GM12878 (cell line): Measurements from ENCODE around the gene THYN1. TPM values are rescaled to one million over a fixed set of nuclear protein-coding genes. Genes with fewer than 3 reads are reported as not detected.

ENCODE experiments used
- ATAC-seq: fragments of 200-7000 bp; cut with Tn5 transposase; 3 replicates; pipeline ENCODE4 v1.9.1; 2020; ENCODE audit warnings: mild to moderate bottlenecking, moderate library complexity
- BruUV-seq: library from RNA; stranded (reverse); fragments of 400-500 nt; replicated peaks from 2 replicates; lab custom pipeline; 2021; lab: Mats Ljungman, UMichigan
- CTCF ChIA-PET: fragments of 300-600 bp; sonication (Branson Sonifier 250); formaldehyde crosslinking; extraction: SDS; loops from one replicate; lab custom pipeline; 2021; ENCODE audit warnings: inconsistent platforms; lab: Yijun Ruan, JAX
- POLR2A ChIA-PET: fragments of 350-600 bp; formaldehyde crosslinking; extraction: SDS; loops from one replicate; lab custom pipeline; 2021; ENCODE audit warnings: inconsistent platforms; lab: Charles Lee
- RAD21 ChIA-PET: fragments of 300-600 bp; sonication (Branson Sonifier 250); formaldehyde crosslinking; loops from one replicate; lab custom pipeline; 2023; ENCODE audit warnings: antibody characterized with exemption; ENCODE audit not compliant: unreplicated experiment; lab: Charles Lee
- SMC1A ChIA-PET: fragments of 300-600 bp; sonication (Branson Sonifier 250); formaldehyde crosslinking; loops from one replicate; lab custom pipeline; 2023; ENCODE audit not compliant: unreplicated experiment, uncharacterized antibody; lab: Charles Lee
- DNase-seq: peaks from one replicate; pipeline ENCODE4 v3.0.0-alpha.2; 2011; ENCODE audit warnings: low read depth, low spot score
- FAIRE-seq: peaks from 3 replicates; lab custom pipeline; 2011; peaks lifted over from hg19 to GRCh38; lab: Jason Lieb, UNC
- H2AFZ ChIP-seq: 2 replicates; pipeline ENCODE4 v1.6.0; 2011; ENCODE audit warnings: low read depth, low read length, control low read depth; ENCODE audit not compliant: control insufficient read depth
- H3K27ac ChIP-seq: 2 replicates; pipeline ENCODE4 v1.5.1; 2011; ENCODE audit warnings: control low read depth; ENCODE audit not compliant: control insufficient read depth, insufficient read depth
- H3K27me3 ChIP-seq, 2 experiments: replicated peaks in 1 of 2; 2 replicates each; pipeline versions ENCODE4 v1.6.0 to v1.6.1; 2011; ENCODE audit warnings: low read length in 1 of 2; ENCODE audit not compliant: control insufficient read depth in 2 of 2, insufficient read depth in 2 of 2
- H3K36me3 ChIP-seq, 2 experiments: 2 replicates each; pipeline ENCODE4 v1.5.1; 2011; ENCODE audit warnings: low read length in 1 of 2; ENCODE audit not compliant: control insufficient read depth in 2 of 2, insufficient read depth in 2 of 2
- H3K4me1 ChIP-seq: 2 replicates; pipeline ENCODE4 v1.6.1; 2011; ENCODE audit warnings: mild to moderate bottlenecking, low read length, moderate library complexity, mixed read lengths; ENCODE audit not compliant: control insufficient read depth, insufficient read depth
- H3K4me2 ChIP-seq: 2 replicates; pipeline ENCODE4 v1.6.0; 2011; ENCODE audit warnings: control low read depth; ENCODE audit not compliant: control insufficient read depth, insufficient read depth
- H3K4me3 ChIP-seq: fragments of 200-600 bp; sonication (generic); 2 replicates; pipeline ENCODE4 v1.5.1; 2016
- H3K79me2 ChIP-seq: 2 replicates; pipeline ENCODE4 v1.6.0; 2011; ENCODE audit warnings: low read length; ENCODE audit not compliant: control insufficient read depth, insufficient read depth
- H3K9ac ChIP-seq: 2 replicates; pipeline ENCODE4 v1.8.0; 2011; ENCODE audit warnings: low read length, control low read depth, mixed read lengths; ENCODE audit not compliant: control insufficient read depth, insufficient read depth
- H3K9me3 ChIP-seq: replicated peaks from 3 replicates; pipeline ENCODE4 v1.5.1; 2011; ENCODE audit warnings: mild to moderate bottlenecking, low read length; ENCODE audit not compliant: control insufficient read depth, insufficient read depth
- H4K20me1 ChIP-seq: 2 replicates; pipeline ENCODE4 v1.6.0; 2011; ENCODE audit not compliant: control insufficient read depth, insufficient read depth
- CBFB ChIP-seq: IDR thresholded peaks from 2 replicates; pipeline ENCODE4 v1.6.1; 2016; ENCODE audit warnings: antibody characterized with exemption, low read depth
- CBX5 ChIP-seq: sonication (generic); IDR thresholded peaks from 2 replicates; pipeline ENCODE4 v1.6.1; 2016; ENCODE audit warnings: low read depth, moderate library complexity, mild to moderate bottlenecking, inconsistent platforms
- EGR1 ChIP-seq, 2 experiments: IDR thresholded peaks; 1 replicate in 1 of 2; 2 replicates in 1 of 2; pipeline ENCODE4 v1.6.1; 2011 to 2012; ENCODE audit warnings: low read depth in 2 of 2, low read length in 2 of 2, borderline replicate concordance in 1 of 2, mild to moderate bottlenecking in 1 of 2, moderate library complexity in 1 of 2
- FOXM1 ChIP-seq: IDR thresholded peaks from 2 replicates; pipeline ENCODE4 v1.6.1; 2012; ENCODE audit warnings: low read depth, mild to moderate bottlenecking, inconsistent platforms, low read length, moderate library complexity
- KAT2A ChIP-seq: conservative IDR thresholded peaks from 2 replicates; pipeline ENCODE4 v1.6.1; 2011; ENCODE audit warnings: low read depth, low read length; ENCODE audit not compliant: control insufficient read depth
- MYC ChIP-seq: IDR thresholded peaks from 2 replicates; pipeline ENCODE4 v1.6.1; 2011; ENCODE audit warnings: mild to moderate bottlenecking, low read length, moderate library complexity, inconsistent platforms; ENCODE audit not compliant: insufficient read depth, insufficient replicate concordance, insufficient read length, severe bottlenecking
- NFYA ChIP-seq: IDR thresholded peaks from 2 replicates; pipeline ENCODE4 v1.6.1; 2011; ENCODE audit warnings: low read depth, mild to moderate bottlenecking, low read length, improper control_type of control experiment, borderline replicate concordance
- NKRF ChIP-seq: fragments of 450-650 bp; conservative IDR thresholded peaks from 2 replicates; pipeline ENCODE4 v1.6.1; 2017; ENCODE audit warnings: mild to moderate bottlenecking, moderate library complexity
- NRF1 ChIP-seq: conservative IDR thresholded peaks from 2 replicates; pipeline ENCODE4 v1.6.1; 2011; ENCODE audit warnings: mild to moderate bottlenecking, low read depth, low read length, improper control_type of control experiment
- PAX5 ChIP-seq: IDR thresholded peaks from 2 replicates; pipeline ENCODE4 v1.6.1; 2011; ENCODE audit warnings: low read depth, low read length, borderline replicate concordance
- PAX8 ChIP-seq: fragments of 450-650 bp; IDR thresholded peaks from 2 replicates; pipeline ENCODE4 v1.6.1; 2017; ENCODE audit warnings: mild to moderate bottlenecking, moderate library complexity
- POLR2AphosphoS2 ChIP-seq: IDR thresholded peaks from 2 replicates; pipeline ENCODE4 v1.6.1; 2011; ENCODE audit warnings: low read depth, mild to moderate bottlenecking, low read length, improper control_type of control experiment, moderate library complexity
- SREBF1 ChIP-seq: IDR thresholded peaks from 2 replicates; pipeline ENCODE4 v1.6.1; 2012; ENCODE audit warnings: mild to moderate bottlenecking, low read length
- TBL1XR1 ChIP-seq: IDR thresholded peaks from 2 replicates; pipeline ENCODE4 v1.6.1; 2012; ENCODE audit warnings: low read depth, low read length, improper control_type of control experiment
- ZBTB4 ChIP-seq: fragments of 450-650 bp; formaldehyde crosslinking; IDR thresholded peaks from 2 replicates; pipeline ENCODE4 v1.4.0; 2022; ENCODE audit warnings: mild to moderate bottlenecking, moderate library complexity
- ZNF384 ChIP-seq: IDR thresholded peaks from 2 replicates; pipeline ENCODE4 v1.6.1; 2012; ENCODE audit warnings: low read depth, mild to moderate bottlenecking, low read length, improper control_type of control experiment, borderline replicate concordance
- WGBS: methylation state at CpG from one replicate; pipeline ENCODE4 v1.1.6; 2016; ENCODE audit warnings: low lambda C conversion rate; ENCODE audit not compliant: insufficient replicate concordance, insufficient coverage; ENCODE audit errors: missing lambda C conversion rate; 5-methylcytosine and 5-hydroxymethylcytosine counted together
- in situ Hi-C: fragments of 300-500 bp; cut with MboI; formaldehyde crosslinking; loops from 9 replicates; pipeline ENCODE4 v1.14.3; 2018; ENCODE audit warnings: mixed read lengths
- intact Hi-C: fragments of 100-400 bp; cut with micrococcal nuclease; formaldehyde crosslinking; loops from one replicate; pipeline ENCODE4 v1.14.2; 2022; ENCODE audit not compliant: unreplicated experiment
- polyA plus RNA-seq, 11 experiments: library from polyadenylated mRNA; depleted of rRNA in 4 of 11; unstranded in 6 of 11; stranded (reverse) in 5 of 11; fragments of >200 nt; fragmentation: Nextera tagmentation in 4 of 11; fragmentation: Illumina TruSeq in 1 of 11; extraction: Ambion mirVana in 4 of 11; extraction: Trizol in 1 of 11; gene quantifications; 1 replicate in 1 of 11; 2 replicates in 10 of 11; pipeline versions ENCODE4 v1.2.1 to v1.2.3, GENCODE V29; 2011 to 2016; ENCODE audit warnings: inconsistent platforms in 2 of 11, missing spikeins in 2 of 11, low read depth in 1 of 11
- total RNA-seq, 4 experiments: library from RNA; depleted of rRNA in 3 of 4; stranded (reverse); fragments of >200 nt in 3 of 4; fragmentation: Illumina TruSeq in 1 of 4; extraction: Trizol in 1 of 4; gene quantifications; 2 replicates each; pipeline versions ENCODE4 v1.2.1 to v1.2.3, GENCODE V29; 2013 to 2021

The THYN1 gene
- total and polyA plus RNA-seq, 10 of the 15 experiments (the other 5 are each of a cell fraction or from before 2014, with no cell fraction given) = 45.7 to 221 (median 96.3) TPM

- Histone ChIP-seq H3K9me3 (no peaks in the 10 kb centered on the region), H3K9ac (no peak overlapping the region), H2AFZ (no peak overlapping the region), H3K79me2 (no peaks in the 10 kb centered on the region), H3K4me3 (no peak overlapping the region), H3K36me3 (no peaks in the 10 kb centered on the region), H3K27me3 (peaks cover 0 to 2% of the 10 kb centered on the region in 2 experiments; a peak in 1 of 4 replicates), H3K4me1 (no peaks in the 10 kb centered on the region), H4K20me1 (no peaks in the 10 kb centered on the region), H3K4me2 (no peak overlapping the region), H3K27ac (no peak overlapping the region)
- no peak for ATAC-seq
- intact Hi-C loops (no loop called here), in situ Hi-C loops (no loop called here)
- ChIA-PET POLR2A (no interaction called here), RAD21 (no interaction called here), CTCF (no interaction called here), SMC1A (no interaction called here)
- 63% methylated on average over 11 of the region's 12 CpGs for WGBS
- no TSS peak for BruUV-seq
- DNase-seq = no peak
- no peak for FAIRE-seq
- TF ChIP-seq CBFB (no peak), NKRF (no peak), EGR1 (IDR thresholded peaks at IDR 0.05; ENCODE audit: borderline replicate concordance in 1 of 2, low read depth in 2 of 2, low read length in 2 of 2) (no peak), ZNF384 (no peak), MYC (no peak), NRF1 (no peak), PAX5 (no peak), TBL1XR1 (no peak), CBX5 (no peak), POLR2AphosphoS2 (no peak), FOXM1 (no peak), PAX8 (no peak), ZBTB4 (CRISPR knock-in tag) (no peak), KAT2A (no peak), SREBF1 (no peak), NFYA (no peak)
Measured at GRCh38 chr11:134289789-134290188, 36.6 kb upstream of the THYN1 start.
